Measurements from ENCODE around the gene CCDC85B.
"Not testable (repeated sequence)": the region's sequence is repeated elsewhere in the genome, so short reads cannot be mapped to it uniquely, and the experiment has no call there.

- not testable (repeated sequence) for TF ChIP-seq YY1 (IDR thresholded peaks at IDR 0.05); REST (IDR thresholded peaks at IDR 0.05); CTCF (IDR thresholded peaks at IDR 0.05; ENCODE audit: low read depth, low read length, missing input control)
Measured at GRCh38 chr11:65892137-65892540, 1.7 kb downstream of the CCDC85B start.
